ENCODE measurements around the gene NFE2.
"Not testable (repeated sequence)": the region's sequence is repeated elsewhere in the genome, so short reads cannot be mapped to it uniquely, and the experiment has no call there.

Gene NFE2

DNA sequence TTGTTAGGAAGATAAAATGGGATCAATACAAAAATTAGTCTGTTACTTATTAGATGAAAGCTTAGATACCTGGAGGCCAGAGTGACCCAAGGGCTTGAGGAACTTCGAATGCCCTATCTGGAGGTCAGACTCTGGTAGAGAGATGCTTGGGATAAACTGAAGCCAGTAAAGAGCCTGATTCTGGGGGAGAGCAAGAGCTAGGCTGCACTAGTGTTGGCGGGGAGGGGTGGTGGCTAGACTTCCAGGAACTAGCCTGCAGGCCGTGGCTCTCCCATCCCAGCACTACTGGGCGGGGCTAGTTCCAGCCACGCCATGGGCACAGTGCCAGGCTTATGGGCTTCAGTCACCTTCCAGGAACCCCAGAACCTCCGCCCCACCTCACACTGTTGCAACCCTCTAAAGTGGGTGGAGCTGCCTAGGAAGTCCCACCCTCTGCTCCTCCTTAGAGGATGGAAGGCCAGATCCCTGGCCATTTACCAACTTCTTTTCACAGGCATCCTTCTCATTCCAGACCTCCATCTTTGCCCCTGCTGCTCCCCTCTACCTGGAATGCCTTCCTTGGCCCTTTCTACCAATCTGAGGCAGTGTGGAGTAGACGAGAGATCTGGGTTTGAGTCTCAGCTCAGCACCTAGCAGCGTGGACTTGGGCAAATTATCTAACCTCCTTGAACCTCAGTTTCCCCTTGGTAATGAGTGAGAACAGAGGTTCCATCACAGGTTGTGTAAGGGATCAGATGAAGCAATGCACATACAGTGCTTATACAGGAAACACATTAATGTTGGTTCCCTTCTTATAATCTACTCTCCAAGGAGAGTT is 6.3 kb upstream of the NFE2 start:
- DNase-seq (ENCODE audit: low read depth), result no peak

GRCh38 chr12:54304187-54304810 is 3.5 kb upstream of the NFE2 start:
- DNase-seq (ENCODE audit: low read depth), result no peak

GRCh38 chr12:54303640-54304039 is 2.8 kb upstream of the NFE2 start:
- DNase-seq (ENCODE audit: low read depth), result no peak

GRCh38 chr12:54301428-54302048 is 723 bp upstream of the NFE2 start:
- DNase-seq (ENCODE audit: low read depth), result no peak

DNA sequence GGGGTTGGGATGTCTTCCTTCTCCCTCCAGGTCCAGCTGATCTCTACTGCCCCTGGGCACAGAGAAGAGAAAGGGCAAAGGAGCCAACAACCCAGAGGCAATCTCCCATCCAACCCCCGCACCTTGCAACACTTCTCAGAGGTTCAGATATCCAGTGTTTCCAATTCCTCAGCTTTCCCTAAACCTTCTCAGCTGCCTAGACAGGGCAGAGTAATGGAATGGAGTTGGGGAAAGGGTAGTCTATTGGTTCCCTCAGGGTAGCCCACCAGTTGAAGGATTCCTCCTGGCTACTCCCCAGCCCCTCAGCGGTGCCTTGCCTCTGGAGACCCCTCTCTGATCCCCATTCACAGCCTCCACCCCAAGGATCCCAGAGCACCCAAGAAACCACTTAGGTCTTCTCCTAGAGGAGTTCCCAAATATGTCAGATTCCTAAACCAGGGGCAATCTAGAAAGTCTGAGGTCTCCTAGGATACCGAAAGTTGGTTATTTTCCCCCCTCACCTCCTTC is 537 bp downstream of the NFE2 start:
- DNase-seq (ENCODE audit: low read depth), result no peak

- DNase-seq (ENCODE audit: low read depth), result no peak
Observed at GRCh38 chr12:54299515-54300224, 1.1 kb downstream of the NFE2 start.

DNA sequence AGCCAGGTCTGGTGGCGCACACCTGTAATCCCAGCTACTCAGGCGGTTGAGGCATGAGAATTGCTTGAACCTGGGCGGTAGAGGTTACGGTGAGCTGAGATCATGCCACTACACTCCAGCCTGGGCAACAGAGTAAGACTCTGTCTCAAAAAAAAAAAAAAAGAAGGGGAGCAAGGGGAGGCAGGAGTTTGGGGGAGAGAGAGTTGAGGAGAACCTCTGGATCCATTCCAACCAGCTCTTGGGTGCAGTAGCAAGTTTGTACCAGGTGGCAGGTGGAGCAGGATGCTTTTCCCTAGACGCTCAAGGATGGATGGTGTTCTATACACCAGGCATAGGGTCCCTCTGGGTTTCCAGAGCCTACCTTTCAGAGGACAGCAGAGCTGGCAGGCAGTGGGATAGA is 1.9 kb downstream of the NFE2 start:
- no peak for DNase-seq (ENCODE audit: low read depth)

DNA sequence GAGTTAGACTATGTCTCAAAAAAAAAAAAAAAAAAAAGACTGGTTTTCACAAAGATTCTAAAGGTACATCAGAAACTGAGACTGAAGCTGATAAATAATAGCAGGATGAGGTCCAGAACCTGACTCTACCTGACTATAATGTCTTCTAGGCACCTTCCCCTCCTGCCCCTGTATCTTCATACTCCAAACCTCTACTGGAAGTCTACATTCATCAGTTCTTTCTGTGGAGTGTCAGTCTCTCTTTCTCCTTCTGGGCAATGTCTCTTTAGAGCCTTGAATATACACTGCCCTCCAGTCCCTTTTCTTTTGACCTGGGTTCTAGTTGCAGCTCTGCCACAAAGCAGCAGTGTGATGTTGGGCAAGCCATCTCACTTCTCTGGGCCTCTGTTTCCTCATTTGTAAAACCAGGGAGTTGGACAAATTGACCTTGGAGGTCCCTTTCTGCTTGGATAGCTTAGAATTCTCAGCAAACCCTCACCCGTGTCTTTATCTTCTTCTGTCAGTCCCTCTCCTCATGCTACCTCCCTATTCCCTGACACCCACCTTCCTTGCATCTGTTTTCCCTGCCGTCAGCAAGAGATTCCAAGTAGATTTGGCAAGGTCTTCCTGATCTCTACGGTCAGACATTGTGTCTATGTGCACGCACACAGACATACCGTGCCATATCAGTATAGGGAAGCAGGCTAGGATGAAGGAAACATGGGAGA is 4.3 kb downstream of the NFE2 start:
- no peak for DNase-seq (ENCODE audit: low read depth)

- no peak for DNase-seq (ENCODE audit: low read depth)
Observed at GRCh38 chr12:54294953-54295566, 5.8 kb downstream of the NFE2 start.

- DNase-seq (ENCODE audit: low read depth), result peak; percentile 24
Observed at GRCh38 chr12:54294152-54294952, 6.5 kb downstream of the NFE2 start.

- no peak for DNase-seq (ENCODE audit: low read depth)
Observed at GRCh38 chr12:54292931-54293241, 7.9 kb downstream of the NFE2 start.

GRCh38 chr12:54292083-54292930 is 8.5 kb downstream of the NFE2 start:
- DNase-seq (ENCODE audit: low read depth), result no peak

GRCh38 chr12:54287261-54288157 is 13.3 kb downstream of the NFE2 start:
- no peak for DNase-seq (ENCODE audit: low read depth)

- DNase-seq (ENCODE audit: low read depth), result no peak
Observed at GRCh38 chr12:54286042-54287030, 14.5 kb downstream of the NFE2 start.

DNA sequence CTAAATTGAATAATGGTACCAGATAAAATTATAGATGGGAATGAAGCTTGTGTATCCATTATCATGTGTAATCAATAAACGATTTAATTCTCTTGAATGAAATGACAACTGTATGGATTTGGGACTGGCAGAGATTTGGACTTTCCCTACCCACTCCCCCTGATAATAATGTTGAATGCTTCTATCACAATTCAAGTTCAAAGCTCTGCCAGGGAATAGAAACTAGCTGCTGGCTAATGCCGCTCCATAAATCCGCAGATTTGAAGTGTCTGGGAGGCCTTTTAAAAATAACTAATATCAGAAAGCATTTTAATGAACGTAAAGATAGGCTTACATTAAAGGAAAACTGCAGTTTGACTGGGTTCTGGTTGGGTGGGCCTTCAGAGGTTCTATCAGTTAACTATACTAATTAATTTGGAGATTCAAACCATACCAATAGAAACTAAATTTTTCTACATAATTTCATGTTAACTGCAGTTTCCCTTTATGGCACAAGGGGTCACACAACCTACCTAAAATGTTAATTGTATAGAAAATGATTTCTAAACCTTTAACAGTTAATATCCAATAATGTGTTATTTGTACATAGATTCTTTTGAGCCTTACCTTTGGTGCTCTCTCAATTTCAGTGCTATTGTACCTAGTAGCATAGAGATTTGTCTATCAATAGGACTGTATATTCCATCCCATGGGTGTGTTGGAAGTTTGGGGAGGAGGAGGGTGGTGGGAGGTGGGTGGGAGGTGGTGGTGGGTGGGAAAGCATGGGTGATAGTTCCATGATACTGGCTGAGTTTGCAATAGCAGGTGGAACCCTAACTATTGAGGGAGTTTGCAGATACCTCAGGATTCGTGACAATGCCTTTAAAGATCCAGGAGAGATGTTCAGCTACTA is 15.4 kb downstream of the NFE2 start:
- DNase-seq (ENCODE audit: low read depth), result no peak

DNA sequence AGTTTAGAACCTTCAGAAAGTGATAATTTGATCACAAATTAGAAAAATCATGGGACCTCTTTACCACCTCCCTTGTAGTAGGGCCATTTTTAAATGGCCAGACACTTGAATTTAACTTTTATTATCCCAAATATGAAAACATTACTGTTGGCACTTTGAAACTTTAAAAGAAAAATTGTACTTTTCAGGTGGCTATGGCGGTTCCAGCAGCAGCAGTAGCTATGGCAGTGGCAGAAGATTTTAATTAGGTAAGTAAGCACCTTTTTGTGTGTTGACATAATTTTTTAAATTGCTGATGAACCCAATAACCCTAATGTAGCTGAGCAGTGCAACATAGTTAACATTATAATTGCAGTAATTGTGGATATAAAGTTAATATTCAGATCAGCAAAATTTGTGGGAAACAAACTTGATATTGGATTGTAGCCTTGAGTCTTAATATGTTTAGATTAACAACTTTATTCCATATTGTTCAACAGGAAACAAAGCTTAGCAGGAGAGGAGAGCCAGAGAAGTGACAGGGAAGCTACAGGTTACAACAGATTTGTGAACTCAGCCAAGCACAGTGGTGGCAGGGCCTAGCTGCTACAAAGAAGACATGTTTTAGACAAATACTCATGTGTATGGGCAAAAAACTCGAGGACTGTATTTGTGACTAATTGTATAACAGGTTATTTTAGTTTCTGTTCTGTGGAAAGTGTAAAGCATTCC is 16.6 kb downstream of the NFE2 start:
- DNase-seq (ENCODE audit: low read depth), result not testable (repeated sequence)

All from activated T-helper 1 cell treated with Interleukin-2 at 50 U/mL for 16 hours (primary cell).